ENCODE results near the gene SPAG9.
"Not testable (repeated sequence)": the region's sequence is repeated elsewhere in the genome, so short reads cannot be mapped to it uniquely, and the experiment has no call there.

The SPAG9 gene

DNA sequence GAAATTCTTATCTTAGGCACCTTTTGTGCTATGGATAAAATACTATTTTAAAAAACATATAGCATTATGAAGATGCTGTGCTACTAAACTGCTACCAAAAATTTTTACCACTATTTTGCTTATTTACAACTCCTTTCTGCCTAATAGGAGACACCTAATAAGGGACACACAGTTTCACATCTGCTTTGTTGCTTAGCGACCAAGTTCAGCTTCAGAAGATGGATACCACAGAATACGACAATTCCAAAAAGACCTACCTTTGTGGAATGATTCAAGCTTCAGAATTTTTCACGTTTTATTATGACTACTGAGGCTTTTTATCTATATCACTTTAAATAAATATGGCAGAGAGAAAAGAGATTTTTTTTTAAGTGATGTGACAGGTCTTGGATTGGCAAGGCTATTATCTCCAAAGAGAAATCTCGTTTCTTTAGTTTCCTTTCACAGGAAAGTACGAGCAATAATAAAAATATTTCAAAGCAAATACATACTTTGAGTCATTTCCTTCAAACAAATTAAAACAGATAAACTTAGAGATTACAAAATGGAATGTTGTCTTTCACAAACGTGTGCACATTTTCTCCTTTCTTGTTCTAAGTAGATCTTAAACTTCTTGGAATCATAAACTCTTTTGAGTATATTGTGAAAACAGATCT is 35.4 kb downstream of the SPAG9 start:
- DNase-seq (ENCODE audit: low spot score): no peak

DNA sequence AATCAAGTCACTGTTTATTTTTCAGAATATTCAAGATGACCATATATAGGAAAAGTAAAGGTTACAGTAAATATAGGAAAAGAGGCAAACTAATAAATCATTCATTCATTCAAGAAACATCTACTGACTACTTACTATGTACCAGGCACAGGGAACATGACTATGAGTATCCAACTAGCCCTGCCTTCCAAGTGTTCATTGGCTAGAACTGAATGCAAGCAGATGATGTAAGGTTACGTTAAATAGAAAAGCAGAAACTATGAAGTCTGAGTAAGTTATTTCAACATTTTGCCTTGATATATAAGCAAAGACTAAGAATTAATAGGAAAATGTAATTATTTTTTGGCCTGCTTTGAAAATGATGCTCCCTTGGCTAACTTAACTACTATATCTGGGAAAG is 36.7 kb downstream of the SPAG9 start:
- DNase-seq (ENCODE audit: low spot score): no peak

DNA sequence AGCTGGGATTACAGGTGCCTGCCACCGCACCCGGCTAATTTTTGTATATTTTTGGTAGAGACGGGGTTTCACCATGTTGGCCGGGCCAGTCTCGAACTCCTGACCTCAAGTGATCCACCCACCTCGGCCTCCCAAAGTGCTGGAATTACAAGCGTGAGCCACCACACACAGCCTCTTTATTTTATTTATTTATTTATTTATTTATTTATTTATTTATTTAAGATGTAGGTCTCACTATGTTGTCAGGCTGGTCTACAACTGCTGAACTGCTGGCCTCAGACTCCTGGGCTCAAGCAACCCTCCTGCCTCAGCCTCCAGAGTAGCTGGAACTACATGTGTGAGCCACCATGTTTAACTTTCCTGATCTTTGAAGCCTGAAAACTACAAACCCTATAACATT is 37.3 kb downstream of the SPAG9 start:
- DNase-seq (ENCODE audit: low spot score): not testable (repeated sequence)

DNA sequence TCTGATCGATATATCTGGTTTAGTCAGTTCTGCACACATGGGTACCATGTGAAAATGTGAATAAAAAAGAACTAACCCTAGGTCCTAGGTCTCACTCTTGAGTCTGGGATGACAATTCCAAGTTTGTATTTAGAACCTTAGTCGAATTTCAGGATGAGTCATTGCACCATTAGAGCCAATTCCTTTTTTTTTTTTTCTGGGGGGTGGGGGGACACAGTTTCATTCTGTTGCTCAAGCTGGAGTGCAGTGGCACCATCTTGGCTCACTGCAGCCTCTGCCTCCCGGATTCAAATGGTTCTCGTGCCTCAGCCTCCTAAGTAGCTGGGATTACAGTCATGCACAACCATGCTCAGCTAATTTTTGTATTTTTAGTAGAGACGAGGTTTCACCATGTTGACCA is 41.6 kb downstream of the SPAG9 start:
- DNase-seq (ENCODE audit: low spot score): peak; percentile 48

DNA sequence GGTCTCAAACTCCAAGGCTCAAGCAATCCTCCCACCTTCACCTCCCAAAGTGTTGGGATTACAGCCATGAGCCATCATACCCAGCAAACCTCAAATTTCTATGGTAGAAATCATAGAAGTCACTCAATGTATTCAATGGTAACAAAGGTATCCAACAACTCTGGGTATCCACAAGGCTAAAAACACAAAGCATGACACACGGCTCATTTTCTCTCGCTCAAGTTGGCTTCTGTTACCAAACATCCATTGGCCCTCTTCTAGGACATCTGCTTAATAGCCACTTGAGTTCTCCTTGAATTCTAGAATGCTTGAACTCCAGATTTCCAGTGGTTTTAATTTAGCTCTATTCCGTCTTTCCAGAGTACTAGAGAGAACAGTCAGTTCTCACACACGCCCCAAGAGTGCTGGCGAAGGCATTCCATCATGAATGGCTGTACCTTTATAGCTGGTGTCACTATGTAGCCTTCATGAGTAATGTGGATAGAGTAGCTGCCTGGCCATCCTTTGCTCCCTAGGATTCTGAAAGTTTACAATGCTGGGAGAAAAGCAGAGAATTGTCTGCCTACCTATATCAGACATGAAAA is 42.6 kb downstream of the SPAG9 start:
- DNase-seq (ENCODE audit: low spot score): no peak

DNA sequence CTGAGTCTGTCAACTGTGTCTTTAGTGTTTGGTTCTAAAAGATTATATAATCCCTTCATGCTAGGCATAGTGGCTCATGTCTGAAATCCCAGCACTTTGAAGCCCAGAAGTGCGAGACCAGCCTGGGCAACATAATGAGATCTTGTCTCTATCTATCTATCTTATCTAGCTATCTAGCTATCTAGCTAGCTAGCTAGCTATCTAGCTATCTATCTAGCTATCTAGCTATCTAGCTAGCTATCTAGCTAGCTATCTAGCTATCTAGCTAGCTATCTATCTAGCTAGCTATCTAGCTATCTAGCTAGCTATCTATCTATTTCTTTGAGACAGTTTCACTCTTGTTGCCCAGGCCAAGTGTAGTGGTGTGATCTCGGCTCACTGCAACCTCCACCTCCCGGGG is 43.8 kb downstream of the SPAG9 start:
- no peak for DNase-seq (ENCODE audit: low spot score)

DNA sequence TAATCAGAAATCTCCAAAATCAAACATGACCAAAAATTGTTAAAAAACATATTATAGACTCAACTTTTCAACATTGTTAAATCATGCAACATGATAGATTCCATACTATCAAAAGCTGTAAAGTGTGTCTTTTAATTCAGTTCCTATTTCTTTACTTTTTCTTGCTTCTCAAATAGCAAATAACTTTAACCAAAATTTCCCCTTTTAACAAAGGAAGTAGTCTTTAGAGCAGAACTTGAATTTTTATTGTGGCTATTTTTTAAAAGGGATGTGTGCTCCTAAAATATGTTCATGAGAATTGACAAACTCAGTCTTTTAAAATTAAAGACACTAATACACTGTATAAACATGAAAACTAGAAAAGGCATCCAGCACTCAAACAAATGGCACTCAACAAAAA is 49.1 kb downstream of the SPAG9 start:
- DNase-seq (ENCODE audit: low spot score): no peak

DNA sequence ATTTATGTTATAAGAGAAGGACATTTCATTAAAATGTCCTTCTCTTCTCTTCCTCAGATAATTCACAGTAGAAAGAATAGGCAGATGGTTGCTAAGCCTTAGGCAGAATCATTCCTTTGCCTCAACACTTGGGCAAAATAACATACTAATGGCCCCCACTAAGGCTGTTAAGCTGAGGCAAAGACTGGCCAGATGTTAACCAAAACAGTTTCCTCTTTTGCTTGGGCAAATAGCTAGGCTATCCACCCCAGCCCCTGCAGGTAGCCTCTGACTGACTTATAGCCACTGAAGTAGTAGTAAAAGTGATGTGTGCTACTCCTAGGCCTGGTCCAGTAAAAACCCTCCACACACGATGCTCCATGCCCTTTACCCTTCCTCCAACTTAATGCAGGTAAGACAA is 55.2 kb downstream of the SPAG9 start:
- no peak for DNase-seq (ENCODE audit: low spot score)

DNA sequence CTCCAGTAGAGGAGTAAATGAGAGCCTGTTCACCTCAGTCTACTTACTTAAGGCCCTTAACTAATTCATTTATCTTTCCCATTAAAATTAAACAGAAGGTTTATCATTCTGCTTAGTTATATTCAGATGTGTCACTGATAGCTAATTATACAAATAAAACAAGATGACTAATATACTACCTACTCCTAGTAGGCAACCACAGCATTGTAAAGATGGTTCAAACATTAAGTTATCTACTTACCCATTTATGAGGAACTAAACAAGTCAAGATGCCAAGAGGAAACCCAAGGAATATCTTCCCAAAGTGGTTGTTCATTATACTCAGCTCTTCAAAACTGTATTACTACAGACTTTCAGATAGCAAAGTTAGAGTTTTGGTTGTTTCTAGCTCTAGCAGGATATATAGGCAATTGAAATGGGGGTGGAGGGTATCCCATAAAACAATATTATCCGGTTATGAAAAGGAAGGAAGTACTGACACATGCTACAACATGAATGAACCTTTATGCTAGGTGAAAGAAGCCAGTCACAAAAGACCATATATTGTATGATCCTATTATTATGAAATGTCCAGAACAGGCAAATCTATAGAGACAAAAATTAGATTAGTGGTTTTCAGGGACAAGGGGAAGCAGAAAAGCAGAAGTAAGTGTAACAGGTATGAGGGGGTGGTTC is 56.5 kb downstream of the SPAG9 start:
- DNase-seq (ENCODE audit: low spot score): no peak

DNA sequence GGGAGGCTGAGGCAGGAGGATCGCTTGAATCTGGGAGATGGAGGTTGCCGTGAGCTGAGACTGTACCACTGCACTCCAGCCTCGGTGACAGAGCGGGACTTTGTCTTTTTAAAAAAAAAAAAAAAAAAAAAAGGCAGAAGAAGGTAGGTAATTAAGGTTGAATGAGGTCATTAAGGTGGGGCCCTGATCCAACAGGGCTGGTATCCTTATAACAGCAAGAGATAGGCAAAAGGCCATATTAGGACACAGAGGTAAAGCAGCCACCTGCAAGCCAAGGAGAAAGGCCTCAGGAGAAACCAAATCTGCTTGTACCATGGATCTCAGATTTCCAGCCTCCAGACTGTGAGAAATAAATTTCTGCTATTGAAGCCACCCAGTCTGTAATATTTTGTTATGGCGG is 60.3 kb downstream of the SPAG9 start:
- no peak for DNase-seq (ENCODE audit: low spot score)

DNA sequence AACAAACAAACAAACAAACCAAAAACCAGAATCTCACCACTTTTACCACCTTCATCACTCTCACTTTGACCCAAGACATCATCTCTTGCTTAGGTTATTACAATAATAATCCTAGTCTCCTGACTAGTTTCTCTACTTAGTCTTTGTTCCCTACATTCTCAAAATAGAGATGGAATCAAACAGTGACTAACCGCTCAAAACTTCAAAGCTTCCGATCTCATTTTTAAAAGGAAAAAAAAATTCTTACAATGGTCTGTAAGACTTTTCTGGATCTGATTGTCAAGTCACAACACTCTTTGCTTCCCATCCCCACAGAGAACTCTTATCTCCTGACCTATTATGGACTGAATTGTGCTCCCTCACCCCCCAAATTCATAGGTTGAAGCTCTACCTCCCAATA is 60.9 kb downstream of the SPAG9 start:
- DNase-seq (ENCODE audit: low spot score): peak; percentile 39

DNA sequence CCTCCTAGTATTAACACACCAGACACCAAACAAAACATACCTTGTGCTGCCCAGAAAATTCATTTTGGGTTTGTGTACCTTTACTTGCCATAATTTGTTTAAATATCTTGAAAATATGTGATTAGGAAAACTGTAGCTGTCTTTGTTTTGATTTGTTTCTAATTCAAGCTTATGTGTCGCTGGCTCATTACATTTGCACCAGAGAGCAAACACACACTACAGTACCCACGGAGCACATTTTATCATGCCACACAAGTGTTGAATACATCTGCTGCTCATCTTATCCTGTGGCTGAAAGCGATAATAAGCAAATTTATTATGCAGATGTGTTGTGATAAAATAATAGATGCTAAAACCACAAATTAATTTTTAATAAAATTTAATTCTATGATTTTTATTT is 63.1 kb downstream of the SPAG9 start:
- DNase-seq (ENCODE audit: low spot score): no peak

DNA sequence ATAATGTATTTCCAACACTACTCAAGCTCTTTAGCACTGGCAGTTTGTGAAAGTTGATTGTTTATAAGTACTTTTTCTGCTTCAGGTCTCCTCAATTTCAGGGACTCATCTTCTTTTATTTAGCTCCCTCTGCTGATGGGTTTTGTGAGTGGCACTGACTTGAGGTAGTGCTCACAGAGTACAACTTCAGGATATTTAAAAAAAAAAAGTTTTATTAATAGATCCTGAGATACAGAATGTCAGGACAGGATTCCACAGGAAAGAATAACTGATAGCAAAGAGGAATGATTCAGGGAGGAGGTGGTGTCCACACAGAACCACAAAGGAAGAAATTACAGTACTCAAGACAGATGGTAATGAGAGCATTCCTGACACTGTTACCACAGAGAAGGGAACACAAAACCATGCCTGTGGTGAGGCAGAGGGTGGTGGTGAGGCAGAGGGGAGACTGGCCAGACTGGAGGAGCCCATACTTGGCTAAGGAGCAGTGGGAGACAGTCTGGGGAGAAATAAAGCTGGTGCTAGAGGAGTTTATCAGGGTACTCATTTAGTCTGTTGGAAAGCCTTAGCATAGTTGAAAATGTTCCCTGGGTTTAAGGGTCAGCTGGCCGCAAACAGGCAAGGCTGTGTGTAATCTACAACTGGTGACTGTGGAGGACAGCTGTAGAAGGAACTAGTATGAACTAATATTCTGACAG is 63.7 kb downstream of the SPAG9 start:
- peak; percentile 90 for DNase-seq (ENCODE audit: low spot score)

DNA sequence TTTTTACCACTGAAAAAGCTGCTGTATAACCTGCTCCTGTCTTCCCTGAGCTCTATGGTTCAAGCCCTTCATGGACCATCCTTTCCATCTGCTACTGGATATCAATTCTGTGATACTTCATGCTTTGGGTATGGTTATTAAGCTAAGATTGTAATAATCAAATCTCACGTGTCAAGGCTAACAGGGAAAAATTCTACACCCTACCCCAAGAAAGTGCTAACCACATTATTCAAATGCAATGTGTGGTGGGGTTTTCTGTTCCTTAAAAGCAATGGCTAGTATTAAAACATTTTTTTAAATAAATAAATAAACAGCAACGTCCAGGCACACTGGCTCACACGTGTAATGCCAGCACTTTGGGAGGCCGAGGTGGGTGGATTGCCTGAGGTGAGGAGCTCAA is 65.9 kb downstream of the SPAG9 start:
- no peak for DNase-seq (ENCODE audit: low spot score)

DNA sequence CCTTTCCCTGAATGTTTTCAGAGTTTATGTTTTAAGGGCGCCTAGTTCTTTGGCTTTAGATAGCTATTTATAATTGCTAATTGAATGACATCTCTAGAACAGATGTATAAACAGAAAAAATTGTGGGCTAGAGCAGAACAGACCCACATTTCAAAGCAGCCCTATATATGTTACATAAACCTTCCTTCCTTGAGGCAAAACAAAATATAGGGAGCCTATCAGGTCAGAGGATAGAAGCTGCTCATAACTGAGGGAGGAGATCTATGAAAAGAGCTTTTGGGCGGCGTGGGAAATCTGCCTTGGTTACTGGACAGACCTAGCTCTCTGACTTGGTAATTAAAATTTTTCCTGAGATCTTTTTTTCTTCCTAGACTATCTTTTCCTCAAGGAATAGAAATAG is 68.4 kb downstream of the SPAG9 start:
- no peak for DNase-seq (ENCODE audit: low spot score)

DNA sequence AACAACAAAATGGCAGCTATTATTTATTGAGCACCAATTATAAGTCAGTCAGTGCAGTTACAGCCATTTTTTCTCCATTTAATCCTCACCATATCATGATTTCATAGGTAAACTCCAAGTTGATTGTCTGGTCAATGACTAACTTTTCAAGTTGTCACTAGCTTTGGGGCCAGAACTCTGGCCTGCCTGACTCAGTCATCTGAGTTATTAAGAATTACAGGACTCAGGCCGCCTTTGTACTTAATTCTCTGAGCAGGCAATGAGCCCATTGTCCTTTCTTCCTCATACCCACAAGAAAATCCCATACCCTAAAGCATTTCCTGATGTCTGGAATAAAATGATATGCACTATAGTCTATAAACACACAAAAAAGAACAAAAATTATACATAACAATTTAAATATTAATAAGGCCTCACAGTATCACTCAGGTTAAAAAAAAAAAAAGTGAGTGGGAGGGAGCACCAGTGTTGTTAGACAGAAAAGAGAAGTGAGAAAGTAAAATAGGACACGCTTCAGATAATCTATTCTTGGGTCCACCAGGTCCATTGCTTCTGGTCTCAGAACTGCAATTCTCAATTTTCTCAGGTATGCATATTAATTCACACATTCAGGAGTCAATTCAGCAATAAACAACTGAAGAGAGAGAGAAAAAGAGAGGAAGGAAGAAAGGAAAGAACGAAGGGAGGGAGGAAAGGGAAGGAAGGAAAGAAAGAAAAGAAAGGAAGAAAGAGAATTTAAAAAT is 70.2 kb downstream of the SPAG9 start:
- DNase-seq (ENCODE audit: low spot score): no peak

DNA sequence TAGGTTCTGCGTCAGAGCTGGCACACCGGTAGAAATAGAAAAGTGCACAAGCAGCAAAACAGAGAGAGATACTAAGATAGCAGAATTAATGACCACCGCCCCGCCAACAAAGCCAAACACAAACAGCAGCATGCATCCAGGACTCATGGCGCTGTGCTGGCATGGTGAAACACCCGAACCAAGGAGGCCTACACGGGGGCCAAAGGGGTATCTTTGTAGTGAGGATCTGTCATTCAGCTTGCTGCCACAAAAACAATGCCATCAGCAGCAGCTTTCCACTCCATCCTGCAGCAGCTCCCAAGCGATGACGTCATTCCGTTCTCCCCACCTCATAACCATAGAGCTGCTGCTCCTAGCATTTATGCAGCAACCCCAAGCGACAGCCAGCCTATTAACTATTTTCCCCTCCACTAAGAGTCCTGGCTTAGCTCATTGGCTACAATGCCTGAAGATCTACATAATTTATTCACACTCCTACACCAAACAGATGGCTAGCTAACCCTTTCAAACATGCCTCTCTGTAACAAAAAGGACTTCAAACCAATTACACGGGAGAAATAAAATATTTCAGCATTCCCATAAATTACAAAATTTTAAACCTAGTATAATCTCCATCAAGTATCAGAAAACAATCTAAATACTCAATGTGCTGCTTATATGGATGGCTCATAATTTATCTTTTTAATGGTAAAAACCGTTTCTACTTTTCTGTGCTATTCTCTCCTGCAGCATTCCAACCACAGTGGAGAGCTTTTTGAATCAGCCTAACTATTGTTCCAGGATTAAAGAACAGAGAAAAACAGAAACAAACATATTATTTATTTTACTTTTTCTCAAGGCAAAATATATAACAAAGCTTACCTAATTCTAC is 73.9 kb downstream of the SPAG9 start:
- peak; percentile 81 for DNase-seq (ENCODE audit: low spot score)

DNA sequence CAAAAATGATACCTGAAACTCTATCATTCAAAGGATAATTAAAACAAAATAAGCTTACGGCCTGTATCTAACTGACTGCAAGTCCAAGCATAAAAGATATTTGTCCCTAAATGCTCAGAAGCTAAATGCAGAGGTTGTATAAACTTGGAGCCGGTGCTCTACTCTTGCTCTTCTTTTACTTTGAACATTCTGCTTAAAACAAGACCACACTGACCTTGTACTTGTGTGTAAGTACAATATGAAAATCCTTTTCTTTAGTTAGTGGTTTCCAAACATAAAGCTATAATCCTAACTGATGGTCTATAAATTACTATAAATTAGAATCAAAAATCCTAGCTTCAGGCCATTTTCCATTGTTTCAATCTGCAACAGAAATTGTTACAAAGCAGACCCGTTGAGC is 74.6 kb downstream of the SPAG9 start:
- no peak for DNase-seq (ENCODE audit: low spot score)

DNA sequence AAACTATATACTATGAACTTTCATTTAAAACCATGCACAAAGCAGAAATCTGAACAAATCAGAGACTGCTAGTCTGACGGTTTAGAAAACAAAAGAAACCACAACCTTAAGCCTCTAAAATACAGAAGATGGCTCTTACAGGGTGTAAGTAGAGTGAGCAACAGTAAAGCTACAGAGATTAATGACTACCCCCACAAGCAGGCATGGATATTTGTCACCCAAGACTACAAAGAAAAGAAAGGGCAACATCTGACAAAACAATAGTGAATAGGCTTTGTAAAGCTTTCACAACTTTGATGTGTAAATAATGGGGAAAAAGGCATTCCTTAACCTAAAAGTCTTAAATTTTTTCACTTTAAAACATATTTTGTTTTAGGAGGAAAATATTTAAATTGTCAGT is 75.0 kb downstream of the SPAG9 start:
- peak; percentile 4 for DNase-seq (ENCODE audit: low spot score)

DNA sequence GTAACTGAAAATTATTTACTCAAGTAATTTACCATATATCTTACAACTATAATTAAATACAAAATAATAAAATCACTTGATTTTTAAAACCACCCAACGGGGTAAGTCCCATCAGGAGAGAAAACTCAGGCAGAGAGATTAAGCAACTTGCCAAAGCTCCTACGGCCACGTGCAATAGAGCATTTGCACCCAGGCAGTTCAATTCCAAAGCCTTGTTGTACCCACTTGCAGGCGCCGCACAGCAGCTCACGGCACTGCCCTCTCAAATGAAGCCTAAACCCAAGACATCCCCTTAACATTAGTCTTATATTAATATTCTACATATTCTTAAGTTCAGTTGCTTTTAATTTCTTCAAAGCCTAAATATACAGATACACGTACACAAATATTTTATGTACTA is 75.7 kb downstream of the SPAG9 start:
- no peak for DNase-seq (ENCODE audit: low spot score)

DNA sequence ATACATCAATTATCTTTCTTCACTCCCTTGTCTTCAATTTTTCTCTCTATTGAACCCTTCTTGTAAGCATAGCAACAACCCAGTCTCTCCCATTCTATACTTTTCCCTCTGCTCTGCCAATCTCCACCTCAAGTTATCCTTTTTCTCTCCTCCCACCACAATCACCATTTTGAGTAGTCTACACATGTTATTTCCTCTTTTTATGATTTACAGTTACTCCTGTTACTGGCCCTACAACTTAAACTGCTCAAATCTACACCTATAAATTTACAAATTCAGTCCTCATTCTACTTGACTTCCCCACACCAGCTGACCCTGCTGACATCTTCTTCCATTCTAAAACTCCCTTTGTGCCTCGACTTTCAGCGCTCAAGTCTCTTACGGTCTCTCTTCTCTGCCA is 84.6 kb downstream of the SPAG9 start:
- DNase-seq (ENCODE audit: low spot score): no peak
